Stomach (tissue), 9 donors: ENCODE measurements around the gene TBX6. TPM values are rescaled to one million over a fixed set of nuclear protein-coding genes. Genes with fewer than 3 reads are reported as not detected.
"Not testable (repeated sequence)": the region's sequence is repeated elsewhere in the genome, so short reads cannot be mapped to it uniquely, and the experiment has no call there.

Experiments used
- DNase-seq, 2 donors: peaks; one replicate each; pipeline versions ENCODE4 v3.0.0 to v3.0.0-alpha.2; 2013 to 2019
- H3K27ac ChIP-seq, 5 donors: fragments of 200-600 bp in 4 of 5; sonication (generic) in 4 of 5; one replicate each; pipeline ENCODE4 v1.5.1; 2013 to 2019; ENCODE audit warnings: mild to moderate bottlenecking in 1 of 5, moderate library complexity in 1 of 5
- H3K27me3 ChIP-seq, 3 donors: fragments of 200-600 bp; sonication (generic); one replicate each; pipeline ENCODE4 v1.5.1; 2017 to 2019; ENCODE audit warnings: mixed run types in 1 of 3
- H3K36me3 ChIP-seq, 4 donors: fragments of 200-600 bp; sonication (generic); 1 replicate in 3 of 4; 2 replicates in 1 of 4; pipeline ENCODE4 v1.5.1; 2016 to 2019
- H3K4me1 ChIP-seq, 4 donors: fragments of 200-600 bp; sonication (generic); one replicate each; pipeline ENCODE4 v1.5.1; 2016 to 2019
- H3K4me3 ChIP-seq, 4 donors: fragments of 200-600 bp; sonication (generic) in 3 of 4; one replicate each; pipeline ENCODE4 v1.5.1; 2016 to 2019; ENCODE audit warnings: mild to moderate bottlenecking in 1 of 4
- H3K9me3 ChIP-seq, 4 donors: fragments of 200-600 bp; sonication (generic); one replicate each; pipeline ENCODE4 v1.5.1; 2016 to 2019
- CTCF ChIP-seq, 7 experiments: fragments of 450-650 bp in 4 of 7; fragments of 200-600 bp in 3 of 7; sonication (generic) in 3 of 7; IDR thresholded peaks; one replicate each; pipeline ENCODE4 v1.5.1; 2016 to 2019; ENCODE audit warnings: antibody characterized with exemption in 7 of 7, control low read depth in 2 of 7, mild to moderate bottlenecking in 1 of 7
- EP300 ChIP-seq: sonication (generic); formaldehyde crosslinking; IDR thresholded peaks from one replicate; pipeline ENCODE4 v1.6.1; 2017; ENCODE audit warnings: antibody characterized with exemption
- POLR2A ChIP-seq, 4 donors: fragments of 450-650 bp; IDR thresholded peaks; one replicate each; pipeline ENCODE4 v1.6.1; 2016; ENCODE audit warnings: antibody characterized with exemption in 4 of 4, control low read depth in 2 of 4, mild to moderate bottlenecking in 1 of 4, moderate library complexity in 1 of 4
- POLR2AphosphoS5 ChIP-seq, 3 donors: sonication (generic); formaldehyde crosslinking; IDR thresholded peaks; one replicate each; pipeline ENCODE4 v1.6.1; 2016; ENCODE audit warnings: antibody characterized with exemption in 3 of 3
- WGBS, 5 donors: extraction: QIAGEN DNeasy Blood & Tissue Kit in 3 of 5; methylation state at CpG; one replicate each; pipeline versions ENCODE4 v1.1.5 to v1.1.7; 2013 to 2018; 5-methylcytosine and 5-hydroxymethylcytosine counted together
- intact Hi-C: fragments of 100-400 bp; cut with DNase I; formaldehyde crosslinking; loops from one replicate; pipeline ENCODE4 v1.15.1; 2023; ENCODE audit warnings: low total_unique reads
- polyA plus RNA-seq, 3 donors: library from polyadenylated mRNA; stranded (reverse); fragments of 200-250 nt; gene quantifications; one replicate each; pipeline ENCODE4 v1.2.3, GENCODE V29; 2013
- total RNA-seq, 5 donors: library from RNA; depleted of rRNA; stranded (reverse); fragments of >200 nt; gene quantifications; one replicate each; pipeline versions ENCODE4 v1.1.0 to v1.2.3, GENCODE V29; 2014 to 2016
- donor health status: healthy with polysubstance abuse.
- donor health status: Bipolar disorder and iron deficiency.
- donor health status: healthy.

Gene TBX6
- total and polyA plus RNA-seq, 8 donors, result 1.1 to 25.0 (median 2.5) TPM; not detected in 3

- intact Hi-C loops, result no loop called here
- TF ChIP-seq POLR2A (IDR thresholded peaks at IDR 0.05), result no peak
- WGBS, 5 donors, result 79 to 85% (median 81%) methylated on average over 9 to 11 of the region's 11 CpGs
- Histone ChIP-seq H3K9me3 (no peaks in the 10 kb centered on the region), H3K4me3 (no peak overlapping the region), H3K27ac (peak overlapping the region in 1 of 5 donors; percentile 7), H3K4me1 (peaks cover 0 to 21% (median 7%) of the 10 kb centered on the region in 4 donors), H3K27me3 (no peaks in the 10 kb centered on the region), H3K36me3 (no peaks in the 10 kb centered on the region)
- no peak for DNase-seq
Observed at GRCh38 chr16:30136971-30137605, 45.4 kb upstream of the TBX6 start.

GRCh38 chr16:30132591-30132990 is 40.9 kb upstream of the TBX6 start:
- Histone ChIP-seq H3K4me1 (no peaks in the 10 kb centered on the region), H3K36me3 (no peaks in the 10 kb centered on the region), H3K4me3 (no peak overlapping the region), H3K27ac (no peak overlapping the region), H3K27me3 (no peaks in the 10 kb centered on the region), H3K9me3 (no peaks in the 10 kb centered on the region)
- TF ChIP-seq EP300 (no peak), CTCF (IDR thresholded peaks at IDR 0.05) (no peak), POLR2A (IDR thresholded peaks at IDR 0.05) (no peak), POLR2AphosphoS5 (IDR thresholded peaks at IDR 0.05) (no peak)
- no peak for DNase-seq
- intact Hi-C loops, result no loop called here
- 64 to 79% (median 68%) methylated on average over 3 of the region's 3 CpGs for WGBS, 5 donors

GRCh38 chr16:30131869-30132475 is 40.2 kb upstream of the TBX6 start:
- no peak overlapping the region for H3K27ac ChIP-seq
- no peak for TF ChIP-seq CTCF (IDR thresholded peaks at IDR 0.05)
- TF ChIP-seq EP300, result no peak
- TF ChIP-seq POLR2A (IDR thresholded peaks at IDR 0.05), result no peak
- no peak for TF ChIP-seq POLR2AphosphoS5 (IDR thresholded peaks at IDR 0.05)
- intact Hi-C loops, result no loop called here
- no peak overlapping the region for H3K4me3 ChIP-seq
- 60 to 87% (median 70%) methylated on average over 4 of the region's 4 CpGs for whole genome bisulfite sequencing, 5 donors
- no peaks in the 10 kb centered on the region for H3K36me3 ChIP-seq
- H3K4me1 ChIP-seq, result no peaks in the 10 kb centered on the region
- no peaks in the 10 kb centered on the region for H3K27me3 ChIP-seq
- DNase-seq, result peak in 1 of 2 donors; percentile 57
- H3K9me3 ChIP-seq, result no peaks in the 10 kb centered on the region

- H3K4me1 ChIP-seq, result peaks cover 9 to 16% (median 13%) of the 10 kb centered on the region in 4 donors
- intact Hi-C loops, result no loop called here
- no peaks in the 10 kb centered on the region for H3K36me3 ChIP-seq
- no peak for DNase-seq
- WGBS, 5 donors, result 63 to 94% (median 77%) methylated on average over 1 of the region's 1 CpG
- H3K9me3 ChIP-seq, result no peaks in the 10 kb centered on the region
- H3K27ac ChIP-seq, result no peak overlapping the region
- no peak overlapping the region for H3K4me3 ChIP-seq
- H3K27me3 ChIP-seq, result no peaks in the 10 kb centered on the region
- no peak for TF ChIP-seq POLR2A (IDR thresholded peaks at IDR 0.05)
- no peak for TF ChIP-seq CTCF (IDR thresholded peaks at IDR 0.05)
- TF ChIP-seq EP300, result no peak
- no peak for TF ChIP-seq POLR2AphosphoS5 (IDR thresholded peaks at IDR 0.05)
Observed at GRCh38 chr16:30127993-30128392, 36.3 kb upstream of the TBX6 start.

GRCh38 chr16:30125690-30126089 is 34.0 kb upstream of the TBX6 start:
- peaks cover 29 to 36% (median 32%) of the 10 kb centered on the region in 4 donors for H3K4me1 ChIP-seq
- H3K9me3 ChIP-seq, DNase-seq, H3K27me3 ChIP-seq, H3K27ac ChIP-seq, intact Hi-C loops, H3K36me3 ChIP-seq, H3K4me3 ChIP-seq: not testable (repeated sequence)
- WGBS, 5 donors, result 86 to 93% (median 91%) methylated on average over 9 of the region's 9 CpGs
